Measurements from ENCODE around the gene TECTB.

DNA sequence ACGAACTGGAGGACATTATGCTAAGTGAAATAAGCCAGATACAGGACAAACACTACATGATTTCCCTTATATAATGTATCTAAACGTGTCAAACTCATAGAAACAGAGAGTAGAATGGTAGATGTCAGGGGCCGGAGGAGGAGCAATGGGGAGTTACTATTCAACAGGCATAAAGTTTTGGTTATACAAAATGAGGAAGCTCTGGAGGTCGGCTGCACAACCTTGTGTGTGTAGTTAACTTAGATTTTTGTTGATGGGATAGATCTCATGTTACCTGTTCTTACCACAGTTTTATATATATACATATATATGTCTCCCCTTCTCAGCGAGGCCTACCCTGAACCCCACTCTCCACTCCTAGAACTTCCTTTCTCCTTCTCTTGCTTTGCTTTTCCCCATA is 22.4 kb upstream of the TECTB start:
- TF ChIP-seq SIN3A (IDR thresholded peaks at IDR 0.05; ENCODE audit: borderline replicate concordance in 2 of 2, control insufficient read depth in 1 of 2, low read depth in 2 of 2, low read length in 2 of 2), result no peak
- TF ChIP-seq ZNF785 (CRISPR knock-in tag; IDR thresholded peaks at IDR 0.05), result no peak
- TF ChIP-seq, protein P1, sequence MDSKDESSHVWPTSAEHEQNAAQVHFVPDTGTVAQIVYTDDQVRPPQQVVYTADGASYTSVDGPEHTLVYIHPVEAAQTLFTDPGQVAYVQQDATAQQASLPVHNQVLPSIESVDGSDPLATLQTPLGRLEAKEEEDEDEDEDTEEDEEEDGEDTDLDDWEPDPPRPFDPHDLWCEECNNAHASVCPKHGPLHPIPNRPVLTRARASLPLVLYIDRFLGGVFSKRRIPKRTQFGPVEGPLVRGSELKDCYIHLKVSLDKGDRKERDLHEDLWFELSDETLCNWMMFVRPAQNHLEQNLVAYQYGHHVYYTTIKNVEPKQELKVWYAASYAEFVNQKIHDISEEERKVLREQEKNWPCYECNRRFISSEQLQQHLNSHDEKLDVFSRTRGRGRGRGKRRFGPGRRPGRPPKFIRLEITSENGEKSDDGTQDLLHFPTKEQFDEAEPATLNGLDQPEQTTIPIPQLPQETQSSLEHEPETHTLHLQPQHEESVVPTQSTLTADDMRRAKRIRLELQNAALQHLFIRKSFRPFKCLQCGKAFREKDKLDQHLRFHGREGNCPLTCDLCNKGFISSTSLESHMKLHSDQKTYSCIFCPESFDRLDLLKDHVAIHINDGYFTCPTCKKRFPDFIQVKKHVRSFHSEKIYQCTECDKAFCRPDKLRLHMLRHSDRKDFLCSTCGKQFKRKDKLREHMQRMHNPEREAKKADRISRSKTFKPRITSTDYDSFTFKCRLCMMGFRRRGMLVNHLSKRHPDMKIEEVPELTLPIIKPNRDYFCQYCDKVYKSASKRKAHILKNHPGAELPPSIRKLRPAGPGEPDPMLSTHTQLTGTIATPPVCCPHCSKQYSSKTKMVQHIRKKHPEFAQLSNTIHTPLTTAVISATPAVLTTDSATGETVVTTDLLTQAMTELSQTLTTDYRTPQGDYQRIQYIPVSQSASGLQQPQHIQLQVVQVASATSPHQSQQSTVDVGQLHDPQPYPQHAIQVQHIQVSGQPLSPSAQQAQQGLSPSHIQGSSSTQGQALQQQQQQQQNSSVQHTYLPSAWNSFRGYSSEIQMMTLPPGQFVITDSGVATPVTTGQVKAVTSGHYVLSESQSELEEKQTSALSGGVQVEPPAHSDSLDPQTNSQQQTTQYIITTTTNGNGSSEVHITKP (IDR thresholded peaks at IDR 0.05; ENCODE audit: partially characterized antibody), result no peak
- TF ChIP-seq, protein P2, sequence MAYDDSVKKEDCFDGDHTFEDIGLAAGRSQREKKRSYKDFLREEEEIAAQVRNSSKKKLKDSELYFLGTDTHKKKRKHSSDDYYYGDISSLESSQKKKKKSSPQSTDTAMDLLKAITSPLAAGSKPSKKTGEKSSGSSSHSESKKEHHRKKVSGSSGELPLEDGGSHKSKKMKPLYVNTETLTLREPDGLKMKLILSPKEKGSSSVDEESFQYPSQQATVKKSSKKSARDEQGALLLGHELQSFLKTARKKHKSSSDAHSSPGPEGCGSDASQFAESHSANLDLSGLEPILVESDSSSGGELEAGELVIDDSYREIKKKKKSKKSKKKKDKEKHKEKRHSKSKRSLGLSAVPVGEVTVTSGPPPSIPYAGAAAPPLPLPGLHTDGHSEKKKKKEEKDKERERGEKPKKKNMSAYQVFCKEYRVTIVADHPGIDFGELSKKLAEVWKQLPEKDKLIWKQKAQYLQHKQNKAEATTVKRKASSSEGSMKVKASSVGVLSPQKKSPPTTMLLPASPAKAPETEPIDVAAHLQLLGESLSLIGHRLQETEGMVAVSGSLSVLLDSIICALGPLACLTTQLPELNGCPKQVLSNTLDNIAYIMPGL (CRISPR knock-in tag; IDR thresholded peaks at IDR 0.05), result no peak
- TF ChIP-seq EZH2 (IDR thresholded peaks at IDR 0.05; ENCODE audit: borderline replicate concordance, low read depth, low read length), result no peak
- no peak for TF ChIP-seq ELF4 (CRISPR knock-in tag; IDR thresholded peaks at IDR 0.05)
- TF ChIP-seq MAZ (CRISPR knock-in tag; conservative IDR thresholded peaks at IDR 0.05 in 1 of 2, IDR thresholded peaks at IDR 0.05 in 1 of 2), result no peak
- TF ChIP-seq, protein P3, sequence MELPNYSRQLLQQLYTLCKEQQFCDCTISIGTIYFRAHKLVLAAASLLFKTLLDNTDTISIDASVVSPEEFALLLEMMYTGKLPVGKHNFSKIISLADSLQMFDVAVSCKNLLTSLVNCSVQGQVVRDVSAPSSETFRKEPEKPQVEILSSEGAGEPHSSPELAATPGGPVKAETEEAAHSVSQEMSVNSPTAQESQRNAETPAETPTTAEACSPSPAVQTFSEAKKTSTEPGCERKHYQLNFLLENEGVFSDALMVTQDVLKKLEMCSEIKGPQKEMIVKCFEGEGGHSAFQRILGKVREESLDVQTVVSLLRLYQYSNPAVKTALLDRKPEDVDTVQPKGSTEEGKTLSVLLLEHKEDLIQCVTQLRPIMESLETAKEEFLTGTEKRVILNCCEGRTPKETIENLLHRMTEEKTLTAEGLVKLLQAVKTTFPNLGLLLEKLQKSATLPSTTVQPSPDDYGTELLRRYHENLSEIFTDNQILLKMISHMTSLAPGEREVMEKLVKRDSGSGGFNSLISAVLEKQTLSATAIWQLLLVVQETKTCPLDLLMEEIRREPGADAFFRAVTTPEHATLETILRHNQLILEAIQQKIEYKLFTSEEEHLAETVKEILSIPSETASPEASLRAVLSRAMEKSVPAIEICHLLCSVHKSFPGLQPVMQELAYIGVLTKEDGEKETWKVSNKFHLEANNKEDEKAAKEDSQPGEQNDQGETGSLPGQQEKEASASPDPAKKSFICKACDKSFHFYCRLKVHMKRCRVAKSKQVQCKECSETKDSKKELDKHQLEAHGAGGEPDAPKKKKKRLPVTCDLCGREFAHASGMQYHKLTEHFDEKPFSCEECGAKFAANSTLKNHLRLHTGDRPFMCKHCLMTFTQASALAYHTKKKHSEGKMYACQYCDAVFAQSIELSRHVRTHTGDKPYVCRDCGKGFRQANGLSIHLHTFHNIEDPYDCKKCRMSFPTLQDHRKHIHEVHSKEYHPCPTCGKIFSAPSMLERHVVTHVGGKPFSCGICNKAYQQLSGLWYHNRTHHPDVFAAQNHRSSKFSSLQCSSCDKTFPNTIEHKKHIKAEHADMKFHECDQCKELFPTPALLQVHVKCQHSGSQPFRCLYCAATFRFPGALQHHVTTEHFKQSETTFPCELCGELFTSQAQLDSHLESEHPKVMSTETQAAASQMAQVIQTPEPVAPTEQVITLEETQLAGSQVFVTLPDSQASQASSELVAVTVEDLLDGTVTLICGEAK (IDR thresholded peaks at IDR 0.05), result no peak
- TF ChIP-seq, protein P3 (CRISPR knock-in tag; IDR thresholded peaks at IDR 0.05), result no peak
- TF ChIP-seq U2AF1 (optimal IDR thresholded peaks at IDR 0.05; ENCODE audit: low read depth, low read length), result no peak
- no peak for TF ChIP-seq HCFC1 (IDR thresholded peaks at IDR 0.05; ENCODE audit: low read depth, low read length)
- TF ChIP-seq, protein P4, sequence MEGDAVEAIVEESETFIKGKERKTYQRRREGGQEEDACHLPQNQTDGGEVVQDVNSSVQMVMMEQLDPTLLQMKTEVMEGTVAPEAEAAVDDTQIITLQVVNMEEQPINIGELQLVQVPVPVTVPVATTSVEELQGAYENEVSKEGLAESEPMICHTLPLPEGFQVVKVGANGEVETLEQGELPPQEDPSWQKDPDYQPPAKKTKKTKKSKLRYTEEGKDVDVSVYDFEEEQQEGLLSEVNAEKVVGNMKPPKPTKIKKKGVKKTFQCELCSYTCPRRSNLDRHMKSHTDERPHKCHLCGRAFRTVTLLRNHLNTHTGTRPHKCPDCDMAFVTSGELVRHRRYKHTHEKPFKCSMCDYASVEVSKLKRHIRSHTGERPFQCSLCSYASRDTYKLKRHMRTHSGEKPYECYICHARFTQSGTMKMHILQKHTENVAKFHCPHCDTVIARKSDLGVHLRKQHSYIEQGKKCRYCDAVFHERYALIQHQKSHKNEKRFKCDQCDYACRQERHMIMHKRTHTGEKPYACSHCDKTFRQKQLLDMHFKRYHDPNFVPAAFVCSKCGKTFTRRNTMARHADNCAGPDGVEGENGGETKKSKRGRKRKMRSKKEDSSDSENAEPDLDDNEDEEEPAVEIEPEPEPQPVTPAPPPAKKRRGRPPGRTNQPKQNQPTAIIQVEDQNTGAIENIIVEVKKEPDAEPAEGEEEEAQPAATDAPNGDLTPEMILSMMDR (IDR thresholded peaks at IDR 0.05 in 2 of 3, conservative IDR thresholded peaks at IDR 0.05 in 1 of 3; ENCODE audit: insufficient read depth in 2 of 3, low read depth in 1 of 3, low read length in 3 of 3), result no peak
- TF ChIP-seq TARDBP (IDR thresholded peaks at IDR 0.05), result no peak
- no peak for TF ChIP-seq TCFL5 (CRISPR knock-in tag; conservative IDR thresholded peaks at IDR 0.05)
- TF ChIP-seq, protein P5, sequence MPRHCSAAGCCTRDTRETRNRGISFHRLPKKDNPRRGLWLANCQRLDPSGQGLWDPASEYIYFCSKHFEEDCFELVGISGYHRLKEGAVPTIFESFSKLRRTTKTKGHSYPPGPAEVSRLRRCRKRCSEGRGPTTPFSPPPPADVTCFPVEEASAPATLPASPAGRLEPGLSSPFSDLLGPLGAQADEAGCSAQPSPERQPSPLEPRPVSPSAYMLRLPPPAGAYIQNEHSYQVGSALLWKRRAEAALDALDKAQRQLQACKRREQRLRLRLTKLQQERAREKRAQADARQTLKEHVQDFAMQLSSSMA (CRISPR knock-in tag; IDR thresholded peaks at IDR 0.05), result no peak
